BLaER1 (cell line): ENCODE results near the gene TBRG1.
A peak's percentile ranks its signal among the peaks of the same experiment; 100 is the strongest.

ENCODE experiments used
- H3K27ac ChIP-seq: shearing (Covaris generic); formaldehyde crosslinking; 2 replicates; pipeline ENCODE4 v1.8.1; 2022
- H3K27me3 ChIP-seq: shearing (Covaris generic); formaldehyde crosslinking; 2 replicates; pipeline ENCODE4 v1.8.1; 2022
- H3K36me3 ChIP-seq: shearing (Covaris generic); formaldehyde crosslinking; 2 replicates; pipeline ENCODE4 v1.8.1; 2022
- H3K4me1 ChIP-seq: shearing (Covaris generic); formaldehyde crosslinking; 2 replicates; pipeline ENCODE4 v1.8.1; 2022
- H3K4me2 ChIP-seq: shearing (Covaris generic); formaldehyde crosslinking; 2 replicates; pipeline ENCODE4 v1.8.1; 2022
- H3K4me3 ChIP-seq: shearing (Covaris generic); formaldehyde crosslinking; 2 replicates; pipeline ENCODE4 v1.8.1; 2022
- H3K9ac ChIP-seq: shearing (Covaris generic); formaldehyde crosslinking; 2 replicates; pipeline ENCODE4 v1.8.1; 2022
- H3K9me3 ChIP-seq: shearing (Covaris generic); formaldehyde crosslinking; 2 replicates; pipeline ENCODE4 v1.8.1; 2022
- H4K20me1 ChIP-seq: shearing (Covaris generic); formaldehyde crosslinking; 2 replicates; pipeline ENCODE4 v1.8.1; 2022
- Cebpa-rat ChIP-seq: shearing (Covaris generic); IDR thresholded peaks from 2 replicates; pipeline ENCODE4 v1.8.1; 2022

TBRG1 gene

DNA sequence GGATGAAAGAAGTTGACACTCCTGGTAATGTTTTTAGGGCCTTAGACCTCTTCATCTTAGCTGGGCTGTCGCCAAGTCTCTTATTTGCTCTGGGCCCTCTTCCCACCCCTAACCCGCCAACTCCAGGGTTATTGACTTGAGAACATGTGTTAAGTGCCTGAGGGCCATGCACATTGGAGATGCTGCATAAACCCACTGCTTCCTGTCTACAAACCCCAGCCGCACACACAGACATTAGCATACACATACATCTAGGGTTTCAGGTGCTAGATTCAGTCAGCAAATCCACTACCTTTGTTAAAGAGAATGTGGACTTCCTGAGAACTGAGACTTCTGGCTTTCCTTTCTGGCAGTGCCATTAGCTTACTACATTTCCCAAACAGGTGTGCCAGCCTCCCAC is 10.6 kb upstream of the TBRG1 start:
- Histone ChIP-seq H3K4me3 (no peak overlapping the region), H4K20me1 (no peaks in the 10 kb centered on the region), H3K27me3 (no peaks in the 10 kb centered on the region), H3K9me3 (no peaks in the 10 kb centered on the region), H3K36me3 (no peaks in the 10 kb centered on the region), H3K27ac (0 out of 2 replicates have a peak overlapping the region, but pooled peaks have one; percentile 8), H3K4me2 (peak overlapping the region; percentile 67), H3K4me1 (peaks cover 30% of the 10 kb centered on the region), H3K9ac (no peak overlapping the region)
- no peak for TF ChIP-seq Cebpa-rat

GRCh38 chr11:124612567-124613246 is 10.0 kb upstream of the TBRG1 start:
- TF ChIP-seq Cebpa-rat, result no peak
- Histone ChIP-seq H3K9ac (no peak overlapping the region), H3K4me2 (peak overlapping the region; percentile 67), H3K4me3 (no peak overlapping the region), H3K4me1 (peaks cover 30% of the 10 kb centered on the region), H3K27me3 (no peaks in the 10 kb centered on the region), H3K36me3 (no peaks in the 10 kb centered on the region), H4K20me1 (no peaks in the 10 kb centered on the region), H3K9me3 (no peaks in the 10 kb centered on the region), H3K27ac (0 out of 2 replicates have a peak overlapping the region, but pooled peaks have one; percentile 8)

- H3K4me3 ChIP-seq, result no peak overlapping the region
- H4K20me1 ChIP-seq, result peaks cover 11% of the 10 kb centered on the region
- H3K27me3 ChIP-seq, result no peaks in the 10 kb centered on the region
- no peaks in the 10 kb centered on the region for H3K9me3 ChIP-seq
- H3K4me2 ChIP-seq, result no peak overlapping the region
- H3K9ac ChIP-seq, result no peak overlapping the region
- peaks cover 15% of the 10 kb centered on the region for H3K4me1 ChIP-seq
- H3K27ac ChIP-seq, result no peak overlapping the region
- H3K36me3 ChIP-seq, result no peaks in the 10 kb centered on the region
- TF ChIP-seq Cebpa-rat, result no peak
Observed at GRCh38 chr11:124618863-124619262, 3.8 kb upstream of the TBRG1 start.

DNA sequence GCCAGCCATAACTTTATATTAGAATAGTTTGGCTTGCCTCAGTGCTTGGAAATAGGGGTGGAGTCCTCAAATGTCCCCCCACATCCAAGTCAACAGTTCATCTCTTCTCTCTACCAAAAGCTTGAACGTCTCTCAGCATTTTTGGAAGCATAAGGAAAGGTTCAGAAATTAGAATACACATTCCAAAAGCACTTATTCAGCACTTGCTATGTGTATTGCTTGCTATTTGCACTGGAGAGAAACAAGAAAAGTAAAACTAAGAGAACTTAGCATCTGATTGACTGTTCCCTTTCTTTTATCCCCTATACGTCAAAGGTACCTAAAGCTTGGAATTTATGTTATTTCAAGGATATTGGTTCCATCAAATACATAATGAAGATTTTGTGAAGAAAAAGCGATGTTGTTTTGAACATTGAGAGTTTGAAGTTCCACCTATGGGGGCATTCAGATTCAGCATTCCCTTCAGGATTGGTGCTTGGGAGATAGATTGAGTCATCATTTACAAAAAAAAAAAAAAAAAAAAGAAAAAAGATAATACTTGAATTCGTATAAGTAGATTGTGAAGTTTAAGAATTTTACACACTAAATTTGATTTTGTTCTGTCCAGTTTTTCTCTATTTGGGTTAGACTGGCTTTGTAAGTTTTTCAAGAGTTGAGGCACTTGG is 1.3 kb downstream of the TBRG1 start:
- peak overlapping the region; percentile 96 for H3K9ac ChIP-seq
- H3K4me3 ChIP-seq, result peak overlapping the region; percentile 93
- H3K4me1 ChIP-seq, result peaks cover 22% of the 10 kb centered on the region
- H3K27me3 ChIP-seq, result no peaks in the 10 kb centered on the region
- H4K20me1 ChIP-seq, result peaks cover 44% of the 10 kb centered on the region
- H3K9me3 ChIP-seq, result no peaks in the 10 kb centered on the region
- TF ChIP-seq Cebpa-rat, result no peak
- peaks cover 42% of the 10 kb centered on the region for H3K36me3 ChIP-seq
- H3K4me2 ChIP-seq, result peak overlapping the region; percentile 89
- H3K27ac ChIP-seq, result no peak overlapping the region

GRCh38 chr11:124625504-124626168 is 3.0 kb downstream of the TBRG1 start:
- Histone ChIP-seq H3K27me3 (no peaks in the 10 kb centered on the region), H3K9ac (no peak overlapping the region)

DNA sequence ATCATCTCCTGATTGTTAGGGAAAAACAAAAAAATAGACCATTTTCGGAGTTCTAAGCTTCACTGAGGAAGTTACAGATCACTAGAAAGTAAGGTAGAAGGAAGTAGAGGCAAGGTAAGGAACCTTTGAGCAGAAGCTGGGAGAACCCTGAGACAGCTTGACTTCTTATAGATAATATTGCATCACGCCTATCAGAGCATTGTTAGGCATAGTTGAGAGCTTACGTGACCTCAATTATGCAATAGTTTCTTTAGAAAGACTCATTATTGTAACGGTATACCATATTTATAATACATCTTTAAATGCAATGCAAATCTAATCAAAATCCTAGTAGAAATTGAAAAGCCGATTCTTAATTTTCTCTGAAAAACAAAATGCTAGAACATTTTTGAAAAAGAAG is 4.9 kb downstream of the TBRG1 start:
- Histone ChIP-seq H3K27me3 (no peaks in the 10 kb centered on the region), H3K4me2 (no peak overlapping the region), H3K9me3 (no peaks in the 10 kb centered on the region), H3K4me3 (no peak overlapping the region), H3K4me1 (peaks cover 15% of the 10 kb centered on the region), H3K36me3 (peaks cover 71% of the 10 kb centered on the region), H3K9ac (no peak overlapping the region), H3K27ac (no peak overlapping the region), H4K20me1 (peaks cover 58% of the 10 kb centered on the region)
- TF ChIP-seq Cebpa-rat, result no peak

More at GRCh38 chr11:124625504-124626168, 3.0 kb downstream of the TBRG1 start:
- H3K4me1 ChIP-seq, result peaks cover 22% of the 10 kb centered on the region
- peaks cover 50% of the 10 kb centered on the region for H4K20me1 ChIP-seq
- no peak for TF ChIP-seq Cebpa-rat
- H3K9me3 ChIP-seq, result no peaks in the 10 kb centered on the region
- peaks cover 52% of the 10 kb centered on the region for H3K36me3 ChIP-seq
- no peak overlapping the region for H3K27ac ChIP-seq
- no peak overlapping the region for H3K4me3 ChIP-seq
- H3K4me2 ChIP-seq, result no peak overlapping the region

- H3K4me3 ChIP-seq, result no peak overlapping the region
- no peak overlapping the region for H3K9ac ChIP-seq
- H3K36me3 ChIP-seq, result peaks cover 86% of the 10 kb centered on the region
- no peak overlapping the region for H3K4me2 ChIP-seq
- H3K27me3 ChIP-seq, result no peaks in the 10 kb centered on the region
- no peak overlapping the region for H3K27ac ChIP-seq
- peaks cover 39% of the 10 kb centered on the region for H4K20me1 ChIP-seq
- no peaks in the 10 kb centered on the region for H3K9me3 ChIP-seq
- H3K4me1 ChIP-seq, result no peaks in the 10 kb centered on the region
- TF ChIP-seq Cebpa-rat, result no peak
Observed at GRCh38 chr11:124629961-124630360, 7.3 kb downstream of the TBRG1 start.

DNA sequence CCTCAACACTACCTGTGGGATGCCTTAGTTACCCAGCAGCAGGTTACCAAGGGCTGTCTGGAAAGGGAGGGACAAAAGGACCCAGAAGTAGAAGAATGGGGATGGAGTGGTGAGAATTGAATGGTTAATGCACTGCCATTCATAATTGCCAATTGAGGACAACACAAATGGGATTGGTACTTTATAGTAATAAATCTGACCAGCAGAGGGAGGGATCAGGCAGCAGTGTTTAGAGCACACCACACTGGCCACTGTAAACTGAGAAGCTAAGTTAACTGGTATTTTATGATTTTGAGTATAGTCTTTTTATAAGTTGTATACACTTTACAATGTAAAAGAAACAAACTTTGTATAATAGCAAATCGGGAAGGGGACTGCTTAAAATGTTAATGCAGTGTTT is 10.7 kb downstream of the TBRG1 start:
- Histone ChIP-seq H3K9me3 (no peaks in the 10 kb centered on the region), H3K27ac (no peak overlapping the region), H3K9ac (no peak overlapping the region), H3K27me3 (no peaks in the 10 kb centered on the region), H3K4me2 (no peak overlapping the region), H3K4me3 (no peak overlapping the region), H4K20me1 (peaks cover 19% of the 10 kb centered on the region; the same call in 1 of the 2 replicates), H3K4me1 (no peaks in the 10 kb centered on the region), H3K36me3 (peaks cover 88% of the 10 kb centered on the region)
- no peak for TF ChIP-seq Cebpa-rat

GRCh38 chr11:124635932-124636331 is 13.3 kb downstream of the TBRG1 start:
- no peak overlapping the region for H3K9ac ChIP-seq
- no peak overlapping the region for H3K4me2 ChIP-seq
- H4K20me1 ChIP-seq, result peaks cover 10% of the 10 kb centered on the region; the same call in 1 of the 2 replicates
- no peaks in the 10 kb centered on the region for H3K27me3 ChIP-seq
- no peak overlapping the region for H3K27ac ChIP-seq
- peaks cover 92% of the 10 kb centered on the region for H3K36me3 ChIP-seq
- no peak for TF ChIP-seq Cebpa-rat
- H3K9me3 ChIP-seq, result no peaks in the 10 kb centered on the region
- H3K4me1 ChIP-seq, result no peaks in the 10 kb centered on the region
- no peak overlapping the region for H3K4me3 ChIP-seq

GRCh38 chr11:124638500-124638899 is 15.8 kb downstream of the TBRG1 start:
- Histone ChIP-seq H3K4me3 (no peak overlapping the region), H3K4me1 (0 out of 2 replicates have a peak, but pooled peaks cover 1% of the 10 kb centered on the region), H3K27ac (no peak overlapping the region), H3K9me3 (no peaks in the 10 kb centered on the region), H3K9ac (no peak overlapping the region), H3K27me3 (no peaks in the 10 kb centered on the region), H3K36me3 (peaks cover 66% of the 10 kb centered on the region), H4K20me1 (peaks cover 5% of the 10 kb centered on the region; the same call in 1 of the 2 replicates), H3K4me2 (no peak overlapping the region)
- TF ChIP-seq Cebpa-rat, result no peak
